HG03025 (cell line): ENCODE data around the gene GALE.

Experiments used
- ATAC-seq: cut with Tn5 transposase; IDR thresholded peaks from one replicate; pipeline ENCODE4 v1.9.1; 2021; ENCODE audit warnings: mild to moderate bottlenecking, moderate library complexity; ENCODE audit not compliant: unreplicated experiment, low FRiP score

Gene GALE

DNA sequence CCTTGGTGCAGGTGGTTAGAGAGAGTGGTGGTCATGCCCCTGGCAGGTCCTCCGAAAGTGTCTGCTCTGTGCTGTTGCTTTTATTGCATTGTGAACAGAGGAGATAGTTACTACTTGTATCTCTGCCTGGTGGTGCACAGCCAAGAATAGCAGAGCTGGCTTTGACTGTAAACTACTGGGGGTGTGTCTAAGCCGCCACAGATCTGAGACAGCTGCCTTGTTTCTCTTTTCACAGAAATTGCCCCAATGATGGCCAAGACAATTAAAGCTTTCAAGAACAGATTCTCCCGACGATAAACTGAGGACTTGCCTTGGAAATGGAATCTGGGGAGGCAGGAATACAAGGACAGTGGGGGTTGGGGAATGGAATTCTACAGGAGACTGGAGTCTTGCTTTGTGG lies 41.3 kb downstream of the GALE start:
- no peak for ATAC-seq

DNA sequence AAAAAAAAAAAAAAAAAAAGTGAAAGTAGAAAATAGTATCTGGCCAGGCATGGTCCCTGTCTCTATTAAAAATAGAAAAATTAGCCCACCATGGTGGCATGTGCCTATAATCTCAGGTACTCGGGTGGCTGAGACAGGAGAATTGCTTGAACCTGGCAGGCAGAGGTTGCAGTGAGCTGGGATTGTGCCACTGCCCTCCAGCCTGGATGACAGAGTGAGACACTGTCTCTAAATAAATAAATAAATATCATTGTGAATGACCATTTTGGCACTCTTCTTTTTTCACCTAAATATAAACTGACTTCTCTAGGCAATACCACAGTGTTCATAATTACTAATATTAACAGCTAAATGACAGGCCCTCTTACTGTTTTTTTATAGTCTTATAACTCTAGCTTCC lies 42.7 kb downstream of the GALE start:
- no peak for ATAC-seq

DNA sequence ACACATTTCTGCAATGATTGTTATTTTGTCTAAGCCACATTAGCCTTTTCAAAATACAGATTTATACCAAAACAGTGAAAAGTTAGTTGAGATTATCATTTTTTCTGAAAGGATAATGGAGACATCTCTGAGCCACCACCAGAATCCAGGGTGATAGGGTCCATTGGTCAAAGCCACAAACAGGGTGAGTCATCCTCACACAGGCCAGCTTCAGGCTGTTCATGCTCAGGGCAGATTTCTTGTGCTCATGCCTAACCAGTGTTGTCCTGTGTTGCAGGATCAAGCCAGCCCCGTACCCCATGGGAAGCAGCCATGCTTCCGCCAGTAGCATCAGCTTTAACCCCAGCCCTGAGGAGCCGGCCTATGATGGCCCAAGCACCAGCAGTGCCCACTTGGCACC lies 43.9 kb downstream of the GALE start:
- no peak for ATAC-seq

DNA sequence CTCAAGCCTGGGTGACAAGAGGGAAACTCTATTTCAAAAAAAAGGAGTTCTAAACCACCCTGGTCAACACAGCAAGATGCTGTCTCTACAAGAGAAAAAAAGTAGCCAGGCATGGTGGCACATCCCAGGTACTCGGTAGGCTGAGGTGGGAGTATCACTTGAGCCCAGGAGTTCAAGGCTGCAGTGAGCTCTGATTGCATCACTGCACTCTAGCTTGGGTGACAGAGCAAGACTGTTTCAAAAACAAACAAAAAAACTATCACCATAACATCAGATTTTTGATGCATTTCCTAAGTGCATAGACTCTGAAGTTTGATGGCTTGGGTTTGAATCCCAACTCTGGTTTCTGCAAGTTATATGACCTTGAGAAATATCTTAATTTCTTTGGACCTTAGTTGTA lies 47.6 kb downstream of the GALE start:
- ATAC-seq = no peak

DNA sequence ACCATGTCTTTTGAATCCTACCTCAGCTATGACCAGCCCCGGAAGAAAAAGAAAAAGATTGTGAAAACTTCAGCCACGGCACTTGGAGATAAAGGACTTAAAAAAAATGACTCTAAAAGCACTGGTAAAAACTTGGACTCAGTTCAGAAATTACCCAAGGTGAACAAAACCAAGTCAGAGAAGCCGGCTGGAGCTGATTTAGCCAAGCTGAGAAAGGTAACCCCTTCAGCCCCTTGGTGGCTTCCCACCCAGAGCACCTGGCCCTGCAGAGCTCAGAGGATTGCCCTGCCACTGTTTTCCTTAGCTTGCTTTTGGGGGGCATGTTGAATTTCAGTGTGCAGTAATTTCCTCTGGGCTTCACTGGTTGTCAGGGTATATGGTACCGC lies 48.7 kb downstream of the GALE start:
- no peak for ATAC-seq

DNA sequence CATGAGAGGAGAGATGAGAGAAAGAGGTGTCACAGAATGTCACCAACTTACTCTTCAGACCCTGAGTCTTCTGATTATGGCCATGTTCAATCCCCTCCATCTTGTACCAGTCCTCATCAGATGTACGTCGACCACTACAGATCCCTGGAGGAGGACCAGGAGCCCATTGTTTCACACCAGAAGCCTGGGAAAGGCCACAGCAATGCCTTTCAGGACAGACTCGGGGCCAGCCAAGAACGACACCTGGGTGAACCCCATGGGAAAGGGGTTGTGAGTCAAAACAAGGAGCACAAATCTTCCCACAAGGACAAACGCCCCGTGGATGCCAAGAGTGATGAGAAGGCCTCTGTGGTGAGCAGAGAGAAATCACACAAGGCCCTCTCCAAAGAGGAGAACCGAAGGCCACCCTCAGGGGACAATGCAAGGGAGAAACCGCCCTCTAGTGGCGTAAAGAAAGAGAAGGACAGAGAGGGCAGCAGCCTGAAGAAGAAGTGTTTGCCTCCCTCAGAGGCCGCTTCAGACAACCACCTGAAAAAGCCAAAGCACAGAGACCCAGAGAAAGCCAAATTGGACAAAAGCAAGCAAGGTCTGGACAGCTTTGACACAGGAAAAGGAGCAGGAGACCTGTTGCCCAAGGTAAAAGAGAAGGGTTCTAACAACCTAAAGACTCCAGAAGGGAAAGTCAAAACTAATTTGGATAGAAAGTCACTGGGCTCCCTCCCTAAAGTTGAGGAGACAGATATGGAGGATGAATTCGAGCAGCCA lies 49.3 kb downstream of the GALE start:
- ATAC-seq = no peak

DNA sequence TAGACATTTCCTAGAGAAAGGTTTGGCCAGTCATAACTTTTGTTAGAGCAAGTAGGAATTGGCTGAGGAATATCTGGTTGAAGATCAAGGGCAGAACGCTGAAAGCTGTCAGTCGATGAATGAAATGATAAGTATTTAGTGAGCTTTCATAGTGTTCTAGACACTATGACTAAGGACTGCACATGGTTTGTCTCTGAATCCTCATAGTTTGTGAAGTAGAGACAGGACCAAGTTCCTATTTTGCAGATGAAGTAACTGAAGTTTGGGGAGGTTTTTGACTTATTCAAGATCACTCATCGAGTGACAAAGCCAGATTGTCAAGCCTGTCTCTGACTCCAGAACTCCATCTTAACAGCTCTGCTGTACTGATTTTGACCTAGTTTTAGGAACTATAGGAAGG lies 52.5 kb downstream of the GALE start:
- no peak for ATAC-seq
